K562 (cell line): ENCODE measurements around the gene YBX2. TPM values are rescaled to one million over a fixed set of nuclear protein-coding genes. Genes with fewer than 3 reads are reported as not detected.

Source experiments
- CHAMP1 ChIP-seq: fragments of 450-650 bp; IDR thresholded peaks from 2 replicates; pipeline ENCODE4 v1.6.1; 2016; ENCODE audit warnings: mild to moderate bottlenecking
- CLOCK ChIP-seq: fragments of 250-450 bp; sonication (Bioruptor Pico); IDR thresholded peaks from 2 replicates; pipeline ENCODE4 v1.4.0; 2020; ENCODE audit warnings: mild to moderate bottlenecking, moderate library complexity, borderline replicate concordance
- EGR1 ChIP-seq: fragments of 450-650 bp; conservative IDR thresholded peaks from 2 replicates; pipeline ENCODE4 v1.6.1; 2017; ENCODE audit warnings: mild to moderate bottlenecking
- FOXP1 ChIP-seq: sonication (generic); formaldehyde crosslinking; IDR thresholded peaks from 2 replicates; pipeline ENCODE4 v1.8.0; 2022; ENCODE audit warnings: mild to moderate bottlenecking, missing genetic modification reagents
- HOMEZ ChIP-seq: fragments of 250-450 bp; sonication (Bioruptor Pico); IDR thresholded peaks from 2 replicates; pipeline ENCODE4 v1.4.0; 2020; ENCODE audit warnings: mild to moderate bottlenecking, moderate library complexity
- MAFG ChIP-seq: fragments of 450-650 bp; conservative IDR thresholded peaks from 2 replicates; pipeline ENCODE4 v1.6.1; 2016; ENCODE audit warnings: missing genetic modification characterization, missing compliant biosample characterization
- MCM7 ChIP-seq, 2 experiments: fragments of 450-650 bp; IDR thresholded peaks; 2 replicates each; pipeline ENCODE4 v1.6.1; 2016 to 2018
- MYBL2 ChIP-seq, 2 experiments: fragments of 450-650 bp in 1 of 2; sonication (generic) in 1 of 2; formaldehyde crosslinking in 1 of 2; IDR thresholded peaks; 2 replicates each; pipeline versions ENCODE4 v1.6.1 to v1.8.1; 2017 to 2022; ENCODE audit warnings: borderline replicate concordance in 1 of 2, inconsistent platforms in 1 of 2, low read depth in 1 of 2, mild to moderate bottlenecking in 1 of 2, missing genetic modification reagents in 1 of 2, moderate library complexity in 1 of 2
- NCOR1 ChIP-seq: fragments of 450-650 bp; IDR thresholded peaks from 2 replicates; pipeline ENCODE4 v1.6.1; 2016; ENCODE audit warnings: mild to moderate bottlenecking, moderate library complexity
- NFATC3 ChIP-seq: fragments of 450-650 bp; IDR thresholded peaks from 2 replicates; pipeline ENCODE4 v1.6.1; 2017; ENCODE audit warnings: mild to moderate bottlenecking
- NFIC ChIP-seq: fragments of 450-650 bp; IDR thresholded peaks from 2 replicates; pipeline ENCODE4 v1.6.1; 2017; ENCODE audit warnings: mild to moderate bottlenecking, inconsistent platforms
- NFRKB ChIP-seq: fragments of 450-650 bp; IDR thresholded peaks from 2 replicates; pipeline ENCODE4 v1.6.1; 2016; ENCODE audit warnings: low read depth
- NR0B1 ChIP-seq: fragments of 450-650 bp; IDR thresholded peaks from one replicate; pipeline ENCODE4 v1.6.1; 2018; ENCODE audit warnings: mild to moderate bottlenecking, moderate library complexity; ENCODE audit not compliant: partially characterized antibody
- PHB2 ChIP-seq: fragments of 450-650 bp; IDR thresholded peaks from 2 replicates; pipeline ENCODE4 v1.6.1; 2017; ENCODE audit warnings: low read depth
- POLR2AphosphoS5 ChIP-seq: IDR thresholded peaks from 2 replicates; pipeline ENCODE4 v1.6.1; 2011; ENCODE audit warnings: mild to moderate bottlenecking, low read depth, low read length, moderate library complexity; ENCODE audit not compliant: control insufficient read depth, insufficient read depth
- POLR2H ChIP-seq: IDR thresholded peaks from 2 replicates; pipeline ENCODE4 v1.6.1; 2016; ENCODE audit warnings: missing genetic modification characterization, low read depth, mild to moderate bottlenecking, control low read depth, missing compliant biosample characterization, moderate library complexity
- POLR3A ChIP-seq: IDR thresholded peaks from 2 replicates; pipeline ENCODE4 v1.6.1; 2011; ENCODE audit warnings: borderline replicate concordance, mild to moderate bottlenecking, moderate library complexity; ENCODE audit not compliant: insufficient read length, insufficient read depth; ENCODE audit errors: extremely low read depth
- TSC22D4 ChIP-seq: fragments of 450-650 bp; IDR thresholded peaks from 2 replicates; pipeline ENCODE4 v1.6.1; 2016; ENCODE audit warnings: missing genetic modification characterization, missing biosample characterization, control low read depth
- ZNF695 ChIP-seq: fragments of 450-650 bp; formaldehyde crosslinking; IDR thresholded peaks from 2 replicates; pipeline ENCODE4 v1.4.0; 2020; ENCODE audit warnings: mild to moderate bottlenecking, moderate library complexity
- ZSCAN29 ChIP-seq: fragments of 450-650 bp; IDR thresholded peaks from 2 replicates; pipeline ENCODE4 v1.6.1; 2017
- polyA plus RNA-seq, 8 experiments: library from polyadenylated mRNA; depleted of rRNA in 4 of 8; stranded (reverse) in 5 of 8; unstranded in 3 of 8; fragments of >200 nt; fragmentation: Nextera tagmentation in 2 of 8; fragmentation: Illumina TruSeq in 1 of 8; extraction: Ambion mirVana in 2 of 8; extraction: Trizol in 1 of 8; gene quantifications; 2 replicates each; pipeline versions ENCODE4 v1.2.1 to v1.2.3, GENCODE V29; 2011 to 2014; ENCODE audit warnings: inconsistent platforms in 1 of 8, missing spikeins in 1 of 8
- total RNA-seq, 7 experiments: library from RNA; depleted of rRNA in 6 of 7; stranded (reverse); fragments of >200 nt in 6 of 7; fragmentation: Illumina TruSeq in 2 of 7; extraction: Trizol in 2 of 7; gene quantifications; 2 replicates each; pipeline versions ENCODE4 v1.2.1 to v1.2.3, GENCODE V29; 2011 to 2021; ENCODE audit warnings: low replicate concordance in 1 of 7

YBX2 gene
- total and polyA plus RNA-seq, 9 of the 15 experiments (the other 6 are each of a cell fraction or from before 2014, with no cell fraction given), result 0.03 to 0.59 (median 0.27) TPM; not detected in 6

- TF ChIP-seq CLOCK (CRISPR knock-in tag), result no peak
- no peak for TF ChIP-seq MYBL2 (IDR thresholded peaks at IDR 0.05; ENCODE audit: low read depth)
- no peak for TF ChIP-seq MYBL2 (CRISPR knock-in tag; IDR thresholded peaks at IDR 0.05; ENCODE audit: borderline replicate concordance)
- TF ChIP-seq POLR2H (tag), result peak; percentile 49; the same call in 1 of the 2 replicates
- TF ChIP-seq NR0B1, result no peak
- TF ChIP-seq HOMEZ (CRISPR knock-in tag), result no peak
- TF ChIP-seq NFRKB, result 0 out of 2 replicates have a peak, but pooled peaks have one; percentile 24
- TF ChIP-seq NFIC, result 0 out of 2 replicates have a peak, but pooled peaks have one; percentile 31
- no peak for TF ChIP-seq TSC22D4
- no peak for TF ChIP-seq ZNF695 (CRISPR knock-in tag)
- TF ChIP-seq NCOR1, result 0 out of 2 replicates have a peak, but pooled peaks have one; percentile 17
- peak; percentile 11; the same call in 1 of the 2 replicates for TF ChIP-seq POLR2AphosphoS5
- TF ChIP-seq FOXP1, result no peak
- TF ChIP-seq ZSCAN29, result no peak
- TF ChIP-seq PHB2, result no peak
- TF ChIP-seq MAFG (tag), result no peak
- no peak for TF ChIP-seq EGR1
- no peak for TF ChIP-seq MCM7 (IDR thresholded peaks at IDR 0.05)
- no peak for TF ChIP-seq NFATC3
- TF ChIP-seq CHAMP1, result no peak
- TF ChIP-seq POLR3A, result no peak
These were observed 14.4 kb upstream of the YBX2 start (continued) for GRCh38 chr17:7308625-7309433.
